GM18502 (cell line): ENCODE data around the gene BUD13.
"Not testable (repeated sequence)": the region's sequence is repeated elsewhere in the genome, so short reads cannot be mapped to it uniquely, and the experiment has no call there.

Experiments used
- ATAC-seq: cut with Tn5 transposase; IDR thresholded peaks from one replicate; pipeline ENCODE4 v1.9.1; 2021; ENCODE audit warnings: mild to moderate bottlenecking; ENCODE audit not compliant: unreplicated experiment, poor library complexity

BUD13 gene

GRCh38 chr11:116771935-116772334, 852 bp downstream of the BUD13 start:
- ATAC-seq = no peak

- ATAC-seq = no peak
Measured at GRCh38 chr11:116762132-116762531, 10.7 kb downstream of the BUD13 start.

GRCh38 chr11:116756044-116756443, 16.7 kb downstream of the BUD13 start:
- ATAC-seq = not testable (repeated sequence)

- ATAC-seq = no peak
Measured at GRCh38 chr11:116750070-116750718, 22.6 kb downstream of the BUD13 start.

- no peak for ATAC-seq
Measured at GRCh38 chr11:116742104-116742503, 30.7 kb downstream of the BUD13 start.

- no peak for ATAC-seq
Measured at GRCh38 chr11:116740741-116741140, 32.0 kb downstream of the BUD13 start.

GRCh38 chr11:116738975-116739374, 33.8 kb downstream of the BUD13 start:
- no peak for ATAC-seq

- ATAC-seq = no peak
Measured at GRCh38 chr11:116736763-116737162, 36.0 kb downstream of the BUD13 start.

- no peak for ATAC-seq
Measured at GRCh38 chr11:116733969-116734508, 38.7 kb downstream of the BUD13 start.

GRCh38 chr11:116733043-116733755, 39.6 kb downstream of the BUD13 start:
- peak; percentile 41 for ATAC-seq

GRCh38 chr11:116732271-116733042, 40.3 kb downstream of the BUD13 start:
- peak; percentile 85 for ATAC-seq

GRCh38 chr11:116731821-116732220, 41.0 kb downstream of the BUD13 start:
- no peak for ATAC-seq

- no peak for ATAC-seq
Measured at GRCh38 chr11:116731097-116731761, 41.6 kb downstream of the BUD13 start.

- ATAC-seq = no peak
Measured at GRCh38 chr11:116730601-116731000, 42.2 kb downstream of the BUD13 start.

GRCh38 chr11:116730241-116730561, 42.6 kb downstream of the BUD13 start:
- no peak for ATAC-seq

- ATAC-seq = no peak
Measured at GRCh38 chr11:116729501-116730240, 43.1 kb downstream of the BUD13 start.

GRCh38 chr11:116727990-116728389, 44.8 kb downstream of the BUD13 start:
- no peak for ATAC-seq

- no peak for ATAC-seq
Measured at GRCh38 chr11:116725434-116726221, 47.2 kb downstream of the BUD13 start.

- no peak for ATAC-seq
Measured at GRCh38 chr11:116724813-116725212, 48.0 kb downstream of the BUD13 start.
